Type B pancreatic cell (in vitro differentiated cells): ENCODE data around the gene EDN2. TPM values are rescaled to one million over a fixed set of nuclear protein-coding genes. Genes with fewer than 3 reads are reported as not detected.

Experiments
- DNase-seq: peaks from one replicate; pipeline ENCODE4 v3.0.0; 2021; ENCODE audit warnings: mixed read lengths; ENCODE audit not compliant: unreplicated experiment; ENCODE audit errors: extremely low spot score
- H3K27ac Mint-ChIP-seq: 2 replicates; pipeline ENCODE4 v1.8.0; 2021; ENCODE audit warnings: mild to moderate bottlenecking, mixed read lengths
- H3K27me3 Mint-ChIP-seq: 2 replicates; pipeline ENCODE4 v1.8.0; 2021; ENCODE audit warnings: mixed read lengths
- H3K36me3 Mint-ChIP-seq: 2 replicates; pipeline ENCODE4 v1.8.0; 2021; ENCODE audit warnings: mixed read lengths
- H3K4me1 Mint-ChIP-seq: one replicate; pipeline ENCODE4 v1.8.0; 2021; ENCODE audit warnings: mixed read lengths; ENCODE audit not compliant: unreplicated experiment
- H3K4me3 Mint-ChIP-seq: 2 replicates; pipeline ENCODE4 v1.8.0; 2021; ENCODE audit warnings: mild to moderate bottlenecking, mixed read lengths
- H3K9me3 Mint-ChIP-seq: 2 replicates; pipeline ENCODE4 v1.8.0; 2021; ENCODE audit warnings: mixed read lengths
- CTCF ChIP-seq: fragments of 200-600 bp; sonication (generic); conservative IDR thresholded peaks from 2 replicates; pipeline ENCODE4 v1.5.0; 2021; ENCODE audit warnings: antibody characterized with exemption, mild to moderate bottlenecking
- total RNA-seq: library from RNA; stranded (reverse); gene quantifications from 2 replicates; pipeline ENCODE4 v1.2.1, GENCODE V29; 2021; ENCODE audit warnings: low replicate concordance

The EDN2 gene
- total RNA-seq, 1 donor from 2014 or later, result 0.24 TPM

GRCh38 chr1:41474490-41475271 is 9.8 kb downstream of the EDN2 start:
- Mint-ChIP-seq H3K27me3 (no peaks in the 10 kb centered on the region), H3K27ac (peak overlapping the region; percentile 97), H3K4me1 (peaks cover 28% of the 10 kb centered on the region), H3K4me3 (peak overlapping the region; percentile 41), H3K9me3 (no peaks in the 10 kb centered on the region), H3K36me3 (no peaks in the 10 kb centered on the region)
- DNase-seq, result no peak
- no peak for TF ChIP-seq CTCF

GRCh38 chr1:41473738-41474362 is 10.6 kb downstream of the EDN2 start:
- no peak for TF ChIP-seq CTCF
- no peak overlapping the region for H3K4me3 Mint-ChIP-seq

GRCh38 chr1:41471658-41472057 is 12.8 kb downstream of the EDN2 start:
- H3K36me3 Mint-ChIP-seq, result no peaks in the 10 kb centered on the region
- no peak for TF ChIP-seq CTCF
- no peaks in the 10 kb centered on the region for H3K27me3 Mint-ChIP-seq
- no peak for DNase-seq
- H3K9me3 Mint-ChIP-seq, result no peaks in the 10 kb centered on the region
- peaks cover 30% of the 10 kb centered on the region for H3K4me1 Mint-ChIP-seq
- H3K27ac Mint-ChIP-seq, result no peak overlapping the region
- no peak overlapping the region for H3K4me3 Mint-ChIP-seq

More at GRCh38 chr1:41473738-41474362, 10.6 kb downstream of the EDN2 start:
- no peaks in the 10 kb centered on the region for H3K9me3 Mint-ChIP-seq
- H3K27me3 Mint-ChIP-seq, result no peaks in the 10 kb centered on the region
- no peaks in the 10 kb centered on the region for H3K36me3 Mint-ChIP-seq
- peaks cover 31% of the 10 kb centered on the region for H3K4me1 Mint-ChIP-seq
- H3K27ac Mint-ChIP-seq, result peak overlapping the region; percentile 97
- DNase-seq, result no peak

GRCh38 chr1:41469706-41470105 is 14.8 kb downstream of the EDN2 start:
- H3K27me3 Mint-ChIP-seq, result no peaks in the 10 kb centered on the region
- H3K4me3 Mint-ChIP-seq, result no peak overlapping the region
- no peaks in the 10 kb centered on the region for H3K9me3 Mint-ChIP-seq
- H3K4me1 Mint-ChIP-seq, result peaks cover 18% of the 10 kb centered on the region
- no peak for DNase-seq
- no peak overlapping the region for H3K27ac Mint-ChIP-seq
- no peak for TF ChIP-seq CTCF
- no peaks in the 10 kb centered on the region for H3K36me3 Mint-ChIP-seq

- H3K27me3 Mint-ChIP-seq, result no peaks in the 10 kb centered on the region
- no peak overlapping the region for H3K4me3 Mint-ChIP-seq
- no peak for DNase-seq
- peaks cover 17% of the 10 kb centered on the region for H3K4me1 Mint-ChIP-seq
- no peak overlapping the region for H3K27ac Mint-ChIP-seq
- H3K9me3 Mint-ChIP-seq, result no peaks in the 10 kb centered on the region
- TF ChIP-seq CTCF, result no peak
- H3K36me3 Mint-ChIP-seq, result no peaks in the 10 kb centered on the region
Measured at GRCh38 chr1:41468122-41468762, 16.2 kb downstream of the EDN2 start.
